Rectal smooth muscle tissue (tissue), 1 donor: Measurements from ENCODE around the gene TEX51.

Experiments used
- H3K27ac ChIP-seq: one replicate; pipeline ENCODE4 v1.7.0; 2013; ENCODE audit warnings: low read depth, low read length, inconsistent platforms
- H3K27me3 ChIP-seq: one replicate; pipeline ENCODE4 v1.7.0; 2013; ENCODE audit warnings: low read length; ENCODE audit not compliant: control insufficient read depth, insufficient read depth
- H3K36me3 ChIP-seq: one replicate; pipeline ENCODE4 v1.7.0; 2013; ENCODE audit warnings: low read length; ENCODE audit not compliant: control insufficient read depth, insufficient read depth
- H3K4me1 ChIP-seq: one replicate; pipeline ENCODE4 v1.7.0; 2013; ENCODE audit warnings: low read length; ENCODE audit not compliant: control insufficient read depth, insufficient read depth
- H3K4me3 ChIP-seq: one replicate; pipeline ENCODE4 v1.7.0; 2013; ENCODE audit warnings: low read length
- H3K9ac ChIP-seq: one replicate; pipeline ENCODE4 v1.7.0; 2013; ENCODE audit warnings: low read length

Gene TEX51

GRCh38 chr2:126935774-126936173 is 37.1 kb downstream of the TEX51 start:
- Histone ChIP-seq H3K27me3 (peaks cover 3% of the 10 kb centered on the region), H3K27ac (no peak overlapping the region), H3K9ac (no peak overlapping the region), H3K4me3 (no peak overlapping the region), H3K36me3 (no peaks in the 10 kb centered on the region), H3K4me1 (no peaks in the 10 kb centered on the region)

- Histone ChIP-seq H3K27me3 (peaks cover 3% of the 10 kb centered on the region), H3K27ac (no peak overlapping the region), H3K4me3 (no peak overlapping the region), H3K9ac (no peak overlapping the region), H3K4me1 (no peaks in the 10 kb centered on the region), H3K36me3 (no peaks in the 10 kb centered on the region)
These were observed 37.6 kb downstream of the TEX51 start for GRCh38 chr2:126936219-126936723.

GRCh38 chr2:126940331-126940730 is 41.6 kb downstream of the TEX51 start:
- Histone ChIP-seq H3K27me3 (peaks cover 3% of the 10 kb centered on the region), H3K36me3 (no peaks in the 10 kb centered on the region), H3K9ac (no peak overlapping the region), H3K27ac (no peak overlapping the region), H3K4me3 (no peak overlapping the region), H3K4me1 (no peaks in the 10 kb centered on the region)

GRCh38 chr2:126942427-126943203 is 43.9 kb downstream of the TEX51 start:
- Histone ChIP-seq H3K4me1 (no peaks in the 10 kb centered on the region), H3K4me3 (no peak overlapping the region), H3K27me3 (peaks cover 3% of the 10 kb centered on the region), H3K36me3 (no peaks in the 10 kb centered on the region), H3K27ac (no peak overlapping the region), H3K9ac (no peak overlapping the region)

- H3K4me3 ChIP-seq: no peak overlapping the region
- no peaks in the 10 kb centered on the region for H3K4me1 ChIP-seq
- H3K27ac ChIP-seq: no peak overlapping the region
- no peaks in the 10 kb centered on the region for H3K36me3 ChIP-seq
- H3K9ac ChIP-seq: no peak overlapping the region
- H3K27me3 ChIP-seq: no peaks in the 10 kb centered on the region
These were observed 45.1 kb downstream of the TEX51 start for GRCh38 chr2:126943612-126944348.

GRCh38 chr2:126945118-126945517 is 46.4 kb downstream of the TEX51 start:
- H3K27ac ChIP-seq: no peak overlapping the region
- no peaks in the 10 kb centered on the region for H3K27me3 ChIP-seq
- no peak overlapping the region for H3K9ac ChIP-seq
- H3K4me1 ChIP-seq: no peaks in the 10 kb centered on the region
- no peaks in the 10 kb centered on the region for H3K36me3 ChIP-seq
- H3K4me3 ChIP-seq: no peak overlapping the region

- no peaks in the 10 kb centered on the region for H3K36me3 ChIP-seq
- H3K27ac ChIP-seq: no peak overlapping the region
- H3K4me1 ChIP-seq: no peaks in the 10 kb centered on the region
- no peak overlapping the region for H3K4me3 ChIP-seq
- no peaks in the 10 kb centered on the region for H3K27me3 ChIP-seq
- no peak overlapping the region for H3K9ac ChIP-seq
These were observed 47.8 kb downstream of the TEX51 start for GRCh38 chr2:126946318-126947102.

- H3K9ac ChIP-seq: no peak overlapping the region
- no peaks in the 10 kb centered on the region for H3K27me3 ChIP-seq
- no peaks in the 10 kb centered on the region for H3K36me3 ChIP-seq
- H3K4me3 ChIP-seq: no peak overlapping the region
- no peak overlapping the region for H3K27ac ChIP-seq
- H3K4me1 ChIP-seq: no peaks in the 10 kb centered on the region
These were observed 48.4 kb downstream of the TEX51 start for GRCh38 chr2:126947103-126947429.

- Histone ChIP-seq H3K27ac (no peak overlapping the region), H3K36me3 (no peaks in the 10 kb centered on the region), H3K4me3 (no peak overlapping the region), H3K9ac (no peak overlapping the region), H3K4me1 (no peaks in the 10 kb centered on the region), H3K27me3 (no peaks in the 10 kb centered on the region)
These were observed 51.1 kb downstream of the TEX51 start for GRCh38 chr2:126949775-126950174.

- Histone ChIP-seq H3K4me3 (no peak overlapping the region), H3K27ac (no peak overlapping the region), H3K27me3 (no peaks in the 10 kb centered on the region), H3K36me3 (no peaks in the 10 kb centered on the region), H3K4me1 (no peaks in the 10 kb centered on the region), H3K9ac (no peak overlapping the region)
These were observed 51.8 kb downstream of the TEX51 start for GRCh38 chr2:126950504-126950903.
